Smooth muscle cell (in vitro differentiated cells): ENCODE measurements around the gene PRR14L. TPM values are rescaled to one million over a fixed set of nuclear protein-coding genes. Genes with fewer than 3 reads are reported as not detected.
A peak's percentile ranks its signal among the peaks of the same experiment; 100 is the strongest.
"Not testable (repeated sequence)": the region's sequence is repeated elsewhere in the genome, so short reads cannot be mapped to it uniquely, and the experiment has no call there.

Experiments
- DNase-seq: peaks from one replicate; lab custom pipeline; 2025; ENCODE audit not compliant: unreplicated experiment; lab: John Stamatoyannopoulos, UW
- H2AFZ ChIP-seq: fragments of 200-600 bp; sonication (generic); 2 replicates; pipeline ENCODE4 v1.6.0; 2016; ENCODE audit warnings: antibody characterized with exemption, low read depth, mild to moderate bottlenecking
- H3F3A ChIP-seq: fragments of 200-600 bp; sonication (generic); 2 replicates; pipeline ENCODE4 v1.6.0; 2017; ENCODE audit warnings: antibody characterized with exemption, low read depth
- H3K27ac ChIP-seq: fragments of 200-600 bp; sonication (generic); 2 replicates; pipeline ENCODE4 v1.5.1; 2016; ENCODE audit warnings: low read depth, mild to moderate bottlenecking
- H3K27me3 ChIP-seq: fragments of 200-600 bp; sonication (generic); 2 replicates; pipeline ENCODE4 v1.6.1; 2016; ENCODE audit warnings: low read depth, mild to moderate bottlenecking
- H3K36me3 ChIP-seq: fragments of 200-600 bp; sonication (generic); 2 replicates; pipeline ENCODE4 v1.5.1; 2016; ENCODE audit warnings: low read depth
- H3K4me1 ChIP-seq: fragments of 200-600 bp; sonication (generic); 2 replicates; pipeline ENCODE4 v1.5.1; 2016; ENCODE audit warnings: low read depth
- H3K4me2 ChIP-seq: fragments of 200-600 bp; sonication (generic); 2 replicates; pipeline ENCODE4 v1.6.0; 2016; ENCODE audit warnings: mild to moderate bottlenecking
- H3K4me3 ChIP-seq: fragments of 200-600 bp; sonication (generic); 2 replicates; pipeline ENCODE4 v1.5.1; 2016; ENCODE audit warnings: mild to moderate bottlenecking
- H3K79me2 ChIP-seq: fragments of 200-600 bp; sonication (generic); 2 replicates; pipeline ENCODE4 v1.6.0; 2016; ENCODE audit warnings: low read depth, mild to moderate bottlenecking
- H3K9ac ChIP-seq: fragments of 200-600 bp; sonication (generic); 2 replicates; pipeline ENCODE4 v1.6.0; 2016; ENCODE audit warnings: low read depth
- H3K9me3 ChIP-seq: fragments of 200-600 bp; sonication (generic); replicated peaks from 2 replicates; pipeline ENCODE4 v1.5.1; 2016; ENCODE audit warnings: low read depth
- H4K20me1 ChIP-seq: fragments of 200-600 bp; sonication (generic); 2 replicates; pipeline ENCODE4 v1.6.0; 2016; ENCODE audit warnings: low read depth
- WGBS: methylation state at CpG from one replicate; pipeline ENCODE4 v1.1.7; 2016; ENCODE audit warnings: low lambda C conversion rate; 5-methylcytosine and 5-hydroxymethylcytosine counted together
- polyA plus RNA-seq: library from polyadenylated mRNA; unstranded; fragments of >200 nt; fragmentation: Nextera tagmentation; extraction: Ambion mirVana; gene quantifications from 2 replicates; pipeline ENCODE4 v1.2.1, GENCODE V29; 2016
- total RNA-seq: library from RNA; depleted of rRNA; stranded (reverse); fragments of >200 nt; gene quantifications from 2 replicates; pipeline ENCODE4 v1.2.3, GENCODE V29; 2014
- TF ChIP-seq, protein P1 (sequence below): fragments of 200-600 bp; sonication (generic); IDR thresholded peaks from 2 replicates; pipeline ENCODE4 v1.5.1; 2017; ENCODE audit warnings: borderline replicate concordance, mild to moderate bottlenecking, antibody characterized with exemption; ENCODE audit not compliant: insufficient read depth, poor library complexity, severe bottlenecking

The PRR14L gene
- total and polyA plus RNA-seq, 2 experiments from 2014 or later: 9.2 to 20.6 TPM

DNA sequence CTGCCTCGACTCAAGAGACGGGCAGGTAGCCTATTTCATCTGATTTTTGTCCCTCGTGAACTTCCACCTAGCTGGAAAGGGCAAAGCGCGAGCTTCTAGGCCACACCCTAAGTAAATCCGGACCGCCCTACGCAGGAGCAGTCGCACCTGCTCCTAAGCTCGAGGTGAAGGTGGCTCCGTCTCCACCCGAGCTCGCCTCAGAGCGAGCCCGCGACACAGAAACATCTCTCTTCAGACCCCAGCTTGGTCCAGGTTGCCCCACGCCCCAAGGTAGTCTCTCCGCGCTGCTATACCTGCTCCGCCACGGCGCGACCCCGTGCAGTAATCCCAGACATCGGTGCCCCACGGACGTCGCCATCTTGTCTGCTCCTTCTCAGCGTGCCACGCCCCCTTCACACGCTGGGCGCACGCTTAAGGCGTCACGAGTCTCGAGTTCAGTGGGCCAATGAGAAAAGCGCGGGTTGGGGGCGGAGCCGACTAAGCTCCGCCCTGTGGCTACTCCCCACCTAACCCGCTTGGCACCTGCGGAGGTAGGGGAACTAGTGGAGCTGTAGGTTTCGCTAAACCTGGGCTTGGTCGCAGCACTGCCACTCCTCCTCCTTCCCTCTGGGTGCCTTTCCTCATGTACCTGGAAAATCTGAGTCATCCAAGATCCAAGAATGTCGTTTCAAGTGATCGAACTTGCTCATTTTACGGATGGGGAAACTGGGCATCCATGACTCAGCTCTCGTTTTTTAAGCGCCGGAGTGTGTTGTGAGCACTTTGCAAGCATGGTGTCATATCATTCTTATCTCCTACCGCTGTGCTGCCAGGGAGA, 87.9 kb downstream of the PRR14L start, which contains the start of gene PISD:
PISD (minus strand) TSS at position 365 of the 817 bp plus-strand sequence; CDS start at position 358, 7 bp downstream.
- 3% methylated on average over 52 of the region's 52 CpGs for WGBS

DNA sequence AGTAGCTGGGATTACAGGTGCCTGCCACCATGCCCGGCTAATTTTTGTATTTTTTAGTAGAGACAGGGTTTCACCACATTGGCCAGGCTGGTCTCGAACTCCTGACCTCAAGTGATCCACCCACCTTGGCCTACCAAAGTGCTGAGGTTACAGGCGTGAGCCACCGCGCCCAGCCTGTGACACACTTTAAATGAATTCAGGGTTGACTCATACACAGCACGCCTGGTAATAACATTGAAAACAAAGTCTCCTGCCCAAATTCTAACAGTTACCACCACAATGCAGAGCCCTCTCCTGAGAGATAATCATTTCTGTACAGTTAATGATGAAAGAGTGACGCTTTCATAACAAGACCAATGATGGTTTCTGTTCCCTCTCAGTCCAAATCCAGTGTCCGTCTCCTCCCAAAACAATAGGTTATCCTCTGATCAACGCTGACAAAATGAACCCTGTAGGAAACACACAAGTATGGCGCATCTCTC, 89.0 kb downstream of the PRR14L start:
- H3K79me2 ChIP-seq: peaks cover 57% of the 10 kb centered on the region
- not testable (repeated sequence) for H3K36me3 ChIP-seq, H2AFZ ChIP-seq, H3K4me1 ChIP-seq, DNase-seq, H3K9me3 ChIP-seq, H3K27me3 ChIP-seq, H3F3A ChIP-seq
- H3K4me3 ChIP-seq: peak overlapping the region; percentile 87
- H3K9ac ChIP-seq: peak overlapping the region; percentile 91
- 60% methylated on average over 10 of the region's 10 CpGs for WGBS
- peaks cover 13% of the 10 kb centered on the region for H4K20me1 ChIP-seq
- H3K4me2 ChIP-seq: peak overlapping the region; percentile 94
- peak overlapping the region; percentile 87 for H3K27ac ChIP-seq

More for the DNA sequence above, 87.9 kb downstream of the PRR14L start, which contains the start of gene PISD:
- Histone ChIP-seq H3K27ac (peak within 1 kb of the TSS; percentile 87), H3F3A (no peaks in the 10 kb centered on the region), H3K4me1 (peaks cover 6% of the 10 kb centered on the region), H2AFZ (peak within 1 kb of the TSS; percentile 83), H3K9me3 (no peaks in the 10 kb centered on the region), H3K36me3 (no peaks in the 10 kb centered on the region), H3K4me3 (peak within 1 kb of the TSS; percentile 87), H4K20me1 (peaks cover 8% of the 10 kb centered on the region), H3K4me2 (peak within 1 kb of the TSS; percentile 94), H3K9ac (peak within 1 kb of the TSS; percentile 91), H3K27me3 (no peaks in the 10 kb centered on the region), H3K79me2 (peaks cover 45% of the 10 kb centered on the region)
- DNase-seq: peak; percentile 74
- TF ChIP-seq, protein P1, sequence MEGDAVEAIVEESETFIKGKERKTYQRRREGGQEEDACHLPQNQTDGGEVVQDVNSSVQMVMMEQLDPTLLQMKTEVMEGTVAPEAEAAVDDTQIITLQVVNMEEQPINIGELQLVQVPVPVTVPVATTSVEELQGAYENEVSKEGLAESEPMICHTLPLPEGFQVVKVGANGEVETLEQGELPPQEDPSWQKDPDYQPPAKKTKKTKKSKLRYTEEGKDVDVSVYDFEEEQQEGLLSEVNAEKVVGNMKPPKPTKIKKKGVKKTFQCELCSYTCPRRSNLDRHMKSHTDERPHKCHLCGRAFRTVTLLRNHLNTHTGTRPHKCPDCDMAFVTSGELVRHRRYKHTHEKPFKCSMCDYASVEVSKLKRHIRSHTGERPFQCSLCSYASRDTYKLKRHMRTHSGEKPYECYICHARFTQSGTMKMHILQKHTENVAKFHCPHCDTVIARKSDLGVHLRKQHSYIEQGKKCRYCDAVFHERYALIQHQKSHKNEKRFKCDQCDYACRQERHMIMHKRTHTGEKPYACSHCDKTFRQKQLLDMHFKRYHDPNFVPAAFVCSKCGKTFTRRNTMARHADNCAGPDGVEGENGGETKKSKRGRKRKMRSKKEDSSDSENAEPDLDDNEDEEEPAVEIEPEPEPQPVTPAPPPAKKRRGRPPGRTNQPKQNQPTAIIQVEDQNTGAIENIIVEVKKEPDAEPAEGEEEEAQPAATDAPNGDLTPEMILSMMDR: no peak

DNA sequence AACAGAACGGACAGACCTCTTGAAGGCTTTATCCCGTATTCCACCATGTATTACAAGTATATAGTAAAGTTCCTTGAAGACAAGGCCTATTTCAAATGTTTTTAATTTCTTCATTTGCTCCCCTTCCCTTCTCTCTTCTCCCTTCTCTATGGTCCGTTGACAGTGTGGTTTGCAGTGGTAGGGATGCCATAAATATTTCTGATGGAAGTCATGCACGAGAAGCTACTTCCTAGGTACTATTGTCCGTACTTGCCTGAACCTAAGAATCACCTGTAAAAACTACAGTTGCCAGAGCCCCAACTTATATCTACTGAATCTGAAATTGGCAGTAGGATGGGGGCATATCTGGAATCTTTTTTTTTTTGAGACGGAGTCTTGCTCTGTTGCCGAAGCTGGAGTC, 90.7 kb downstream of the PRR14L start:
- peaks cover 71% of the 10 kb centered on the region for H3K79me2 ChIP-seq
- no peak overlapping the region for H3K4me2 ChIP-seq
- H3K36me3 ChIP-seq: no peaks in the 10 kb centered on the region
- 81% methylated on average over 7 of the region's 7 CpGs for WGBS
- TF ChIP-seq, protein P1: no peak
- H3K9ac ChIP-seq: no peak overlapping the region
- H3K27me3 ChIP-seq: no peaks in the 10 kb centered on the region
- no peak for DNase-seq
- H3K4me1 ChIP-seq: peaks cover 6% of the 10 kb centered on the region
- no peak overlapping the region for H3K4me3 ChIP-seq
- peak overlapping the region; percentile 87 for H3K27ac ChIP-seq
- H4K20me1 ChIP-seq: peaks cover 24% of the 10 kb centered on the region
- no peaks in the 10 kb centered on the region for H3F3A ChIP-seq
- H2AFZ ChIP-seq: no peak overlapping the region
- H3K9me3 ChIP-seq: no peaks in the 10 kb centered on the region

DNA sequence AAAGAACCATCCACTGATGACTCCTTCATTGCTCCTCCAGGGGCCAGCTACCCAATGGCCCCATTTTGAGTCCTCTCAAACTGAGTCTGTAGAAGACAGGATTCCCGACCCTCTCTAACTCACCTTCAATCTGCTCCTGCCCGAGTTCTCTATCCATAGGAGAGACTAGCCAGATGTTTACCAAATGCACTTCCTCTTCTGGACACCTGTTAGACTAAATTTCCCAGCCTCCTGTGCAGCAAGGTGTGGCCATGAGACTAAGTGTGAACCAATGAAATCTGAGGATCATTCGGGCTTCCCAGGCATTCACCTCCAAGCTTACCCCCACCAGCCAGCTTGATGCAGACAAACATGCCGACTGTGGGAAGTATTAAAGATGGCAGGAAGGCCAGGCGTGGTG, 95.5 kb downstream of the PRR14L start:
- no peak overlapping the region for H3K4me2 ChIP-seq
- no peaks in the 10 kb centered on the region for H3K4me1 ChIP-seq
- no peaks in the 10 kb centered on the region for H3K27me3 ChIP-seq
- H2AFZ ChIP-seq: no peak overlapping the region
- no peak for DNase-seq
- no peaks in the 10 kb centered on the region for H3F3A ChIP-seq
- peaks cover 82% of the 10 kb centered on the region for H3K79me2 ChIP-seq
- H3K9ac ChIP-seq: no peak overlapping the region
- 96% methylated on average over 5 of the region's 5 CpGs for WGBS
- TF ChIP-seq, protein P1: no peak
- H3K36me3 ChIP-seq: no peaks in the 10 kb centered on the region
- no peak overlapping the region for H3K4me3 ChIP-seq
- no peaks in the 10 kb centered on the region for H3K9me3 ChIP-seq
- no peak overlapping the region for H3K27ac ChIP-seq
- H4K20me1 ChIP-seq: peaks cover 57% of the 10 kb centered on the region
